ENCODE results near the gene TMEM43. TPM values are rescaled to one million over a fixed set of nuclear protein-coding genes. Genes with fewer than 3 reads are reported as not detected.

The TMEM43 gene
- total and polyA plus RNA-seq, 2 of the 13 experiments (the other 11 are each of a cell fraction or from before 2014, with no cell fraction given), result 48.9 to 50.5 TPM

GRCh38 chr3:14178247-14179113 is 53.6 kb downstream of the TMEM43 start, which contains the start of the genes LSM3 and XPC (continued):
- TF ChIP-seq GMEB2 (CRISPR knock-in tag; IDR thresholded peaks at IDR 0.05; ENCODE audit: low read depth) (peak; percentile 48; the same call in 1 of the 2 replicates), GPBP1L1 (CRISPR knock-in tag; IDR thresholded peaks at IDR 0.05) (no peak), POLR2G (IDR thresholded peaks at IDR 0.05; ENCODE audit: low read depth, low read length) (peak; percentile 96), DNMT3B (CRISPR knock-in tag; conservative IDR thresholded peaks at IDR 0.05) (no peak), TGIF2 (CRISPR knock-in tag; IDR thresholded peaks at IDR 0.05) (peak; percentile 71), NFE2L1 (CRISPR knock-in tag; IDR thresholded peaks at IDR 0.05; ENCODE audit: borderline replicate concordance) (no peak), KLF12 (CRISPR knock-in tag; IDR thresholded peaks at IDR 0.05; ENCODE audit: borderline replicate concordance) (peak; percentile 83; the same call in 1 of the 2 replicates), MTF1 (CRISPR knock-in tag; IDR thresholded peaks at IDR 0.05) (no peak), ZNF362 (CRISPR knock-in tag; IDR thresholded peaks at IDR 0.05; ENCODE audit: borderline replicate concordance) (0 out of 2 replicates have a peak, but pooled peaks have one; percentile 51), ZFP82 (CRISPR knock-in tag; IDR thresholded peaks at IDR 0.05; ENCODE audit: borderline replicate concordance) (peak; percentile 95; the same call in 1 of the 2 replicates), CHD4 (IDR thresholded peaks at IDR 0.05; ENCODE audit: borderline replicate concordance, low read length) (no peak), EEA1 (CRISPR knock-in tag; IDR thresholded peaks at IDR 0.05; ENCODE audit: borderline replicate concordance) (no peak), SNAPC5 (CRISPR knock-in tag; IDR thresholded peaks at IDR 0.05; ENCODE audit: borderline replicate concordance) (no peak), ZNF512 (CRISPR knock-in tag; IDR thresholded peaks at IDR 0.05) (no peak), RAD21 (CRISPR knock-in tag; IDR thresholded peaks at IDR 0.05) (peak; percentile 17; the same call in 1 of the 2 replicates), FOSL1 (CRISPR knock-in tag; IDR thresholded peaks at IDR 0.05; ENCODE audit: borderline replicate concordance) (no peak), ZBTB43 (CRISPR knock-in tag; conservative IDR thresholded peaks at IDR 0.05) (no peak), ZFP62 (CRISPR knock-in tag; IDR thresholded peaks at IDR 0.05) (no peak), CSRNP1 (CRISPR knock-in tag; IDR thresholded peaks at IDR 0.05) (peak; percentile 31), KDM3A (CRISPR knock-in tag; IDR thresholded peaks at IDR 0.05; ENCODE audit: low read depth) (no peak)
